ENCODE results near the gene COL8A2. TPM values are rescaled to one million over a fixed set of nuclear protein-coding genes. Genes with fewer than 3 reads are reported as not detected.

The COL8A2 gene
- total RNA-seq = 0.74 and 1.1 TPM in 2 replicates

GRCh38 chr1:36125129-36125991, at the start of gene COL8A2:
Gene COL8A2 (minus strand): TSS chr1:36125222. CDS start chr1:36100242, 24,980 bp downstream.

GRCh38 chr1:36155408-36156328, 30.6 kb upstream of the COL8A2 start, which contains the start of gene MAP7D1:
Gene MAP7D1 (plus strand): TSS chr1:36156160. CDS start chr1:36156418, 258 bp downstream.

GRCh38 chr1:36149237-36149972, 24.4 kb upstream of the COL8A2 start, which contains the start of gene TRAPPC3:
Gene TRAPPC3 (minus strand): TSS chr1:36149486. CDS start chr1:36149378, 108 bp downstream.

GRCh38 chr1:36088577-36089392, 36.2 kb downstream of the COL8A2 start, which contains the start of gene ADPRS:
Gene ADPRS (plus strand): TSS chr1:36088892. CDS start chr1:36088905, 13 bp downstream.

GRCh38 chr1:36083635-36084496, 41.2 kb downstream of the COL8A2 start, which contains the start of gene TEKT2:
Gene TEKT2 (plus strand): TSS chr1:36084094. CDS start chr1:36084922, 828 bp downstream.

Other genes with a start within 250 kb of the COL8A2 start
- gene AGO1, start 242.0 kb downstream of the COL8A2 start, total RNA-seq = 10.3 and 15.8 TPM in 2 replicates
- gene AGO3, start 194.1 kb downstream of the COL8A2 start, total RNA-seq = 5.4 and 14.0 TPM in 2 replicates
- 0.21 and 0.65 TPM in 2 replicates for gene TEKT2, start 41.1 kb downstream of the COL8A2 start, total RNA-seq
- 53.6 and 69.9 TPM in 2 replicates for gene ADPRS, start 36.3 kb downstream of the COL8A2 start, total RNA-seq
- gene TRAPPC3, start 24.3 kb upstream of the COL8A2 start, total RNA-seq = 105 and 113 TPM in 2 replicates
- 215 and 318 TPM in 2 replicates for gene MAP7D1, start 30.9 kb upstream of the COL8A2 start, total RNA-seq
- gene THRAP3, start 99.2 kb upstream of the COL8A2 start, total RNA-seq = 55.6 and 95.5 TPM in 2 replicates
- gene SH3D21, start 181.1 kb upstream of the COL8A2 start, total RNA-seq = 5.8 and 7.6 TPM in 2 replicates
- gene EVA1B, start 198.4 kb upstream of the COL8A2 start, total RNA-seq = 32.0 and 36.7 TPM in 2 replicates